ENCODE data around the gene MSRB3. TPM values are rescaled to one million over a fixed set of nuclear protein-coding genes. Genes with fewer than 3 reads are reported as not detected.

The MSRB3 gene
- total and polyA plus RNA-seq, 2 experiments from 2014 or later = 0.95 to 1.7 TPM

- Mint-ChIP-seq H3K4me3 (no peak overlapping the region), H3K4me1 (no peaks in the 10 kb centered on the region), H3K36me3 (ENCODE audit: low read depth) (no peaks in the 10 kb centered on the region), H3K27me3 (ENCODE audit: insufficient read depth, low read depth, poor library complexity) (peaks cover 2% of the 10 kb centered on the region), H3K27ac (no peak overlapping the region), H3K9me3 (no peaks in the 10 kb centered on the region; the same call in 2 of the 3 replicates)
- Histone ChIP-seq H3K27ac (ENCODE audit: low read depth) (no peak overlapping the region), H3K4me3 (no peak overlapping the region), H3K4me1 (ENCODE audit: insufficient read depth) (no peaks in the 10 kb centered on the region), H2AFZ (no peak overlapping the region), H4K20me1 (replicated peaks; ENCODE audit: insufficient read depth) (no peaks in the 10 kb centered on the region), H3K27me3 (ENCODE audit: insufficient read depth) (no peaks in the 10 kb centered on the region), H3K79me2 (replicated peaks; ENCODE audit: insufficient read depth) (no peaks in the 10 kb centered on the region), H3F3A (replicated peaks; ENCODE audit: low read depth) (no peaks in the 10 kb centered on the region), H3K9me2 (ENCODE audit: insufficient read depth) (no peaks in the 10 kb centered on the region), H3K36me3 (ENCODE audit: insufficient read depth) (no peaks in the 10 kb centered on the region), H3K4me2 (no peak overlapping the region)
- ATAC-seq (no peak), DNase-seq (ENCODE audit: low spot score) (no peak)
- TF ChIP-seq ZNF331 (CRISPR knock-in tag; IDR thresholded peaks at IDR 0.05; ENCODE audit: low read depth) = no peak
- no peak for TF ChIP-seq CTCF (conservative IDR thresholded peaks at IDR 0.05; ENCODE audit: low read depth in 2 of 2)
- TF ChIP-seq EZH2phosphoT487 (IDR thresholded peaks at IDR 0.05; ENCODE audit: unreplicated experiment) = no peak
- TF ChIP-seq ZNF114 (CRISPR knock-in tag; IDR thresholded peaks at IDR 0.05) = no peak
- TF ChIP-seq STAT1 (IDR thresholded peaks at IDR 0.05; ENCODE audit: unreplicated experiment) = no peak
- TF ChIP-seq NANOG (IDR thresholded peaks at IDR 0.05; ENCODE audit: borderline replicate concordance) = no peak
- no peak for TF ChIP-seq JUNB (IDR thresholded peaks at IDR 0.05; ENCODE audit: unreplicated experiment)
- TF ChIP-seq, protein P1, sequence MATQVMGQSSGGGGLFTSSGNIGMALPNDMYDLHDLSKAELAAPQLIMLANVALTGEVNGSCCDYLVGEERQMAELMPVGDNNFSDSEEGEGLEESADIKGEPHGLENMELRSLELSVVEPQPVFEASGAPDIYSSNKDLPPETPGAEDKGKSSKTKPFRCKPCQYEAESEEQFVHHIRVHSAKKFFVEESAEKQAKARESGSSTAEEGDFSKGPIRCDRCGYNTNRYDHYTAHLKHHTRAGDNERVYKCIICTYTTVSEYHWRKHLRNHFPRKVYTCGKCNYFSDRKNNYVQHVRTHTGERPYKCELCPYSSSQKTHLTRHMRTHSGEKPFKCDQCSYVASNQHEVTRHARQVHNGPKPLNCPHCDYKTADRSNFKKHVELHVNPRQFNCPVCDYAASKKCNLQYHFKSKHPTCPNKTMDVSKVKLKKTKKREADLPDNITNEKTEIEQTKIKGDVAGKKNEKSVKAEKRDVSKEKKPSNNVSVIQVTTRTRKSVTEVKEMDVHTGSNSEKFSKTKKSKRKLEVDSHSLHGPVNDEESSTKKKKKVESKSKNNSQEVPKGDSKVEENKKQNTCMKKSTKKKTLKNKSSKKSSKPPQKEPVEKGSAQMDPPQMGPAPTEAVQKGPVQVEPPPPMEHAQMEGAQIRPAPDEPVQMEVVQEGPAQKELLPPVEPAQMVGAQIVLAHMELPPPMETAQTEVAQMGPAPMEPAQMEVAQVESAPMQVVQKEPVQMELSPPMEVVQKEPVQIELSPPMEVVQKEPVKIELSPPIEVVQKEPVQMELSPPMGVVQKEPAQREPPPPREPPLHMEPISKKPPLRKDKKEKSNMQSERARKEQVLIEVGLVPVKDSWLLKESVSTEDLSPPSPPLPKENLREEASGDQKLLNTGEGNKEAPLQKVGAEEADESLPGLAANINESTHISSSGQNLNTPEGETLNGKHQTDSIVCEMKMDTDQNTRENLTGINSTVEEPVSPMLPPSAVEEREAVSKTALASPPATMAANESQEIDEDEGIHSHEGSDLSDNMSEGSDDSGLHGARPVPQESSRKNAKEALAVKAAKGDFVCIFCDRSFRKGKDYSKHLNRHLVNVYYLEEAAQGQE (IDR thresholded peaks at IDR 0.05; ENCODE audit: unreplicated experiment) = no peak
- TF ChIP-seq CREB1 (CRISPR knock-in tag; IDR thresholded peaks at IDR 0.05; ENCODE audit: low read depth) = no peak
- TF ChIP-seq, protein P2, sequence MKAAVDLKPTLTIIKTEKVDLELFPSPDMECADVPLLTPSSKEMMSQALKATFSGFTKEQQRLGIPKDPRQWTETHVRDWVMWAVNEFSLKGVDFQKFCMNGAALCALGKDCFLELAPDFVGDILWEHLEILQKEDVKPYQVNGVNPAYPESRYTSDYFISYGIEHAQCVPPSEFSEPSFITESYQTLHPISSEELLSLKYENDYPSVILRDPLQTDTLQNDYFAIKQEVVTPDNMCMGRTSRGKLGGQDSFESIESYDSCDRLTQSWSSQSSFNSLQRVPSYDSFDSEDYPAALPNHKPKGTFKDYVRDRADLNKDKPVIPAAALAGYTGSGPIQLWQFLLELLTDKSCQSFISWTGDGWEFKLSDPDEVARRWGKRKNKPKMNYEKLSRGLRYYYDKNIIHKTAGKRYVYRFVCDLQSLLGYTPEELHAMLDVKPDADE (IDR thresholded peaks at IDR 0.05) = no peak
- no peak for TF ChIP-seq POLR2AphosphoS5 (IDR thresholded peaks at IDR 0.05; ENCODE audit: low read depth)
- no peak for TF ChIP-seq EZH2 (IDR thresholded peaks at IDR 0.05; ENCODE audit: low read depth, unreplicated experiment)
- TF ChIP-seq, protein P3, sequence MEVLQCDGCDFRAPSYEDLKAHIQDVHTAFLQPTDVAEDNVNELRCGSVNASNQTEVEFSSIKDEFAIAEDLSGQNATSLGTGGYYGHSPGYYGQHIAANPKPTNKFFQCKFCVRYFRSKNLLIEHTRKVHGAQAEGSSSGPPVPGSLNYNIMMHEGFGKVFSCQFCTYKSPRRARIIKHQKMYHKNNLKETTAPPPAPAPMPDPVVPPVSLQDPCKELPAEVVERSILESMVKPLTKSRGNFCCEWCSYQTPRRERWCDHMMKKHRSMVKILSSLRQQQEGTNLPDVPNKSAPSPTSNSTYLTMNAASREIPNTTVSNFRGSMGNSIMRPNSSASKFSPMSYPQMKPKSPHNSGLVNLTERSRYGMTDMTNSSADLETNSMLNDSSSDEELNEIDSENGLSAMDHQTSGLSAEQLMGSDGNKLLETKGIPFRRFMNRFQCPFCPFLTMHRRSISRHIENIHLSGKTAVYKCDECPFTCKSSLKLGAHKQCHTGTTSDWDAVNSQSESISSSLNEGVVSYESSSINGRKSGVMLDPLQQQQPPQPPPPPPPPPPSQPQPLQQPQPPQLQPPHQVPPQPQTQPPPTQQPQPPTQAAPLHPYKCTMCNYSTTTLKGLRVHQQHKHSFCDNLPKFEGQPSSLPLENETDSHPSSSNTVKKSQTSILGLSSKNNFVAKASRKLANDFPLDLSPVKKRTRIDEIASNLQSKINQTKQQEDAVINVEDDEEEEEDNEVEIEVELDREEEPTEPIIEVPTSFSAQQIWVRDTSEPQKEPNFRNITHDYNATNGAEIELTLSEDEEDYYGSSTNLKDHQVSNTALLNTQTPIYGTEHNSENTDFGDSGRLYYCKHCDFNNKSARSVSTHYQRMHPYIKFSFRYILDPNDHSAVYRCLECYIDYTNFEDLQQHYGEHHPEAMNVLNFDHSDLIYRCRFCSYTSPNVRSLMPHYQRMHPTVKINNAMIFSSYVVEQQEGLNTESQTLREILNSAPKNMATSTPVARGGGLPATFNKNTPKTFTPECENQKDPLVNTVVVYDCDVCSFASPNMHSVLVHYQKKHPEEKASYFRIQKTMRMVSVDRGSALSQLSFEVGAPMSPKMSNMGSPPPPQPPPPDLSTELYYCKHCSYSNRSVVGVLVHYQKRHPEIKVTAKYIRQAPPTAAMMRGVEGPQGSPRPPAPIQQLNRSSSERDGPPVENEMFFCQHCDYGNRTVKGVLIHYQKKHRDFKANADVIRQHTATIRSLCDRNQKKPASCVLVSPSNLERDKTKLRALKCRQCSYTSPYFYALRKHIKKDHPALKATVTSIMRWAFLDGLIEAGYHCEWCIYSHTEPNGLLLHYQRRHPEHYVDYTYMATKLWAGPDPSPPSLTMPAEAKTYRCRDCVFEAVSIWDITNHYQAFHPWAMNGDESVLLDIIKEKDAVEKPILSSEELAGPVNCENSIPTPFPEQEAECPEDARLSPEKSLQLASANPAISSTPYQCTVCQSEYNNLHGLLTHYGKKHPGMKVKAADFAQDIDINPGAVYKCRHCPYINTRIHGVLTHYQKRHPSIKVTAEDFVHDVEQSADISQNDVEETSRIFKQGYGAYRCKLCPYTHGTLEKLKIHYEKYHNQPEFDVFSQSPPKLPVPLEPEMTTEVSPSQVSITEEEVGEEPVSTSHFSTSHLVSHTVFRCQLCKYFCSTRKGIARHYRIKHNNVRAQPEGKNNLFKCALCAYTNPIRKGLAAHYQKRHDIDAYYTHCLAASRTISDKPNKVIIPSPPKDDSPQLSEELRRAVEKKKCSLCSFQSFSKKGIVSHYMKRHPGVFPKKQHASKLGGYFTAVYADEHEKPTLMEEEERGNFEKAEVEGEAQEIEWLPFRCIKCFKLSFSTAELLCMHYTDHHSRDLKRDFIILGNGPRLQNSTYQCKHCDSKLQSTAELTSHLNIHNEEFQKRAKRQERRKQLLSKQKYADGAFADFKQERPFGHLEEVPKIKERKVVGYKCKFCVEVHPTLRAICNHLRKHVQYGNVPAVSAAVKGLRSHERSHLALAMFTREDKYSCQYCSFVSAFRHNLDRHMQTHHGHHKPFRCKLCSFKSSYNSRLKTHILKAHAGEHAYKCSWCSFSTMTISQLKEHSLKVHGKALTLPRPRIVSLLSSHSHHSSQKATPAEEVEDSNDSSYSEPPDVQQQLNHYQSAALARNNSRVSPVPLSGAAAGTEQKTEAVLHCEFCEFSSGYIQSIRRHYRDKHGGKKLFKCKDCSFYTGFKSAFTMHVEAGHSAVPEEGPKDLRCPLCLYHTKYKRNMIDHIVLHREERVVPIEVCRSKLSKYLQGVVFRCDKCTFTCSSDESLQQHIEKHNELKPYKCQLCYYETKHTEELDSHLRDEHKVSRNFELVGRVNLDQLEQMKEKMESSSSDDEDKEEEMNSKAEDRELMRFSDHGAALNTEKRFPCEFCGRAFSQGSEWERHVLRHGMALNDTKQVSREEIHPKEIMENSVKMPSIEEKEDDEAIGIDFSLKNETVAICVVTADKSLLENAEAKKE (CRISPR knock-in tag; IDR thresholded peaks at IDR 0.05) = no peak
These were observed 65.3 kb downstream of the MSRB3 start for GRCh38 chr12:65343801-65344200.
